Lower leg skin (tissue), 3 donors: ENCODE measurements around the gene ZNF44.

Source experiments
- CTCF ChIP-seq, 3 donors: fragments of 450-650 bp; IDR thresholded peaks; one replicate each; pipeline ENCODE4 v1.5.1; 2016; ENCODE audit warnings: antibody characterized with exemption in 3 of 3, mild to moderate bottlenecking in 3 of 3, moderate library complexity in 2 of 3
- POLR2A ChIP-seq, 2 donors: fragments of 450-650 bp; IDR thresholded peaks; one replicate each; pipeline ENCODE4 v1.6.1; 2016 to 2017; ENCODE audit warnings: antibody characterized with exemption in 2 of 2, mild to moderate bottlenecking in 1 of 2, moderate library complexity in 1 of 2

GRCh38 chr19:12232961-12233360 is 61.7 kb downstream of the ZNF44 start:
- TF ChIP-seq CTCF (IDR thresholded peaks at IDR 0.05) (no peak), POLR2A (IDR thresholded peaks at IDR 0.05) (no peak)
